Ovary (tissue), 3 donors: ENCODE results near the gene SLC35B1.

Experiments used
- CTCF ChIP-seq, 3 donors: fragments of 450-650 bp in 2 of 3; fragments of 200-600 bp in 1 of 3; IDR thresholded peaks; one replicate each; pipeline versions ENCODE4 v1.5.1 to v1.8.0; 2016 to 2022; ENCODE audit warnings: antibody characterized with exemption in 3 of 3, mild to moderate bottlenecking in 1 of 3
- EP300 ChIP-seq: sonication (generic); formaldehyde crosslinking; IDR thresholded peaks from one replicate; pipeline ENCODE4 v1.6.1; 2017; ENCODE audit warnings: antibody characterized with exemption
- donor health status: DM: no; HTN: no; CAD: no.

GRCh38 chr17:49741009-49741691, 33.4 kb upstream of the SLC35B1 start:
- TF ChIP-seq CTCF (IDR thresholded peaks at IDR 0.05) (no peak), EP300 (no peak)
